IPS DF 4.7 (cell line): ENCODE measurements around the gene MEI1.
A peak's percentile ranks its signal among the peaks of the same experiment; 100 is the strongest.

ENCODE experiments used
- DNase-seq: peaks from one replicate; pipeline ENCODE4 v3.0.0-alpha.2; 2013; ENCODE audit warnings: low spot score; ENCODE audit errors: extremely low read depth

Gene MEI1

GRCh38 chr22:41780746-41781505 lies 81.6 kb downstream of the MEI1 start:
- no peak for DNase-seq

DNA sequence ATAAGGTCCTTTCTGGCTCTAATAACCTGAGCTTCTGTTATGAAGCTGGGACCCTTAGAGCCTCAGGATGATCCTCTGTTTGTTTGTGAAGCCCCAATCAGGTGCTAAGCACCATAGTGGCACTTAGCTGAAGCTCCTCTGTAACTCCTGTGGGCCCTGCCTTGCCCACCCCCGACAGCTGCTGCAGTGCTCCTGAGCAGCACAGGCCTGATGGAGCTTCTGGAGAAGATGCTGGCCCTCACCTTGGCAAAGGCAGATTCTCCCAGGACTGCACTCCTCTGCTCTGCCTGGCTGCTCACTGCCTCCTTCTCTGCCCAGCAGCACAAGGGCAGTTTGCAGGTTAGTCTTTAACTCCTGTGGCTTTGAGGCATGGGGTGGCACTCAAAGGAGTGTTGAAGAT lies 82.2 kb downstream of the MEI1 start:
- DNase-seq: no peak

GRCh38 chr22:41782316-41782715 lies 83.0 kb downstream of the MEI1 start:
- no peak for DNase-seq

DNA sequence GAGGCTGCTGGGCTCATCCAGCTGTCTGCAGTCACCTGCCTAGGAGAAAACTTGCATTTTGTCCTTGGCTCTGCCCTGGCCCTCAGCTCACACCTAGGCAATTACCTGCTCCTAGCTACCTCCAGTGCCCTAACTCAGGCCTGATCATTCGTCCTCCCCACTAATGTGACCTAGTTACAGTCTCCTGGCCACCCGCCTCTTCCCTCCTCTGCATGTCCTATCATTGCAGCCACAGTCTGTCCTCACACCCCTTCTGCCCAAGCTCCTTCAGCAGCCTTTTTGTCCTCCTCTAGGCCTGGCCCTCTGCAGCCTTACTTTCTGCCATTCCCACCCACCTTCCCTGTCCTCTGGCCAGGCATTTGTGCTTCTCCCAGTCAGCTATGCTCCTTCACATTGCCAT lies 83.4 kb downstream of the MEI1 start:
- DNase-seq: no peak

DNA sequence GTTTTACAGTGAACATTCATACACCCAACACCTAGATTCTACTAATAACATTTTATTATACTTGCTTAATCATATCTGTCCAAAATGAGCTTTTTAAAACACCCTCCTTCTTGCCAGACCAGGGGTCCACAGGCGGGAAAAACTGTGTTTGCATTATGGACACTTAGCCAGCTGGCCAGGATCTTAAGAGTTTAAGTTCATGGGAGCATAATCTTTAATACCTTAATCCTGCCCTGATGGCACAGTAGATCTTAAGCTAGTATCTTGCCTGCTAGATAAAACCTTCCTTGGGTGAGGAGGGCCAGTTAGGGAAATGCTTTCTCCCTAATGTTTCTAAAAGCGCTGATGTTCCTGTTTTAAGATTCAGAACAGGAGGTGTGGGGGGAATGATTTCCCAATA lies 88.0 kb downstream of the MEI1 start:
- no peak for DNase-seq

GRCh38 chr22:41793871-41794270 lies 94.6 kb downstream of the MEI1 start:
- no peak for DNase-seq

DNA sequence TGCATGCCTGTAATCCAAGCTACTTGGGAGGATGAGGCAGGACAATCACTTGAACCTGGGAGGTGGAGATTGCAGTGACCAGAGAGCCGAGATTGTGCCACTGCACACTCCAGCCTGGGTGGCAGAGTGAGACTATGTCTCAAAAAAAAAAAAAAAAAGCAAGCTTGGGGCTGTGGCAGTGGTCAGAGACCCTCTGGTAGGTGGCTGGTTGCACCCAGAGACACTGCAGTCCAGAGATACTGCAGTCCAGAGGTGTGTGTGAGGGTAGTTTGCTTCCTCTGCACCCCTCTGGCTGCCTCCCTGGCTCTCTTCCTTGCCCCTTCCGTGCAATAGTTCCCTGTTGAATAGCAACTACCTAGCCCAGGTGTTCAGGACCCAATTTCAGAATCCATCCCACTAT lies 99.4 kb downstream of the MEI1 start:
- no peak for DNase-seq

DNA sequence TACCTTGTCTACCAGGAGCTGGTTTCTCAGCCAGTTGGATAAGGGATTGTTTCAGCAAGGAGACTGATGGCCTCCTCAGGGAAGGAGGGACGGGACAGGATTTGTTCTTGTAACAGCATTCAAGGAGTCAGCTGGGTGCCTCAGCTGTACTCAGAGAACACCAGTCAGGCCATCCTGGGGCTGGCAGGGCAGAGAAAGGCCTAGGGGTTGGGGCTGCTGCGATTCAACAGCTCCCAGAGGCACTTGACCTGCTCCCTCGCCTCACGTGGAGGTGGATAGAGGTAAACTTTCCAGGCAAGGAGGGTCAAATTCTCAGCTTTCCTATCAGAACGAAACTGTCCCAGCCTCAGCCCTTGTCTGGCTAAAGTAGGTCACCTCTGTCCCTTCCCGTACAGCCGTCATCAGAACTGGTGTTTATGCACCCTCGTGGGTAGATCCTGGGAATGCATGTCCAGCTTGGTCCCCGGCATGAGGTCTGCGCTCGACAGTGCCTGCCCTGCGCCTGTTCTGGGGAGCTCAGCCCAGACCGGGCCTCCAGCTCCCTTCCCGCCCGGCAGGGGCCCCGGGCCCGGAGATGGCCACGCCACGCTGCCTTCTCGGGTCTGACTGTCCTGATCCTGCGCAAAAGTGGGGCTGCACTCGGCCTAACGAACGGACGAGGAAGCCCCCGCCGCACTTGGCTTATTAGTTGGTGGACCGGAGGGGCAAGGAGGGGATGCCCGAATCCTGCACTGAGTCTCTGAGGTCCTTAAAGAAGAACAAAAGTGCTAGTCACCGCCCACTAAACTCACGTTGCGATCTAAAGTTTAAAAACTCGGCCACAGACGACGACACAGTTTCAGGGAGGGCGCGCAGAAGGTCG lies 100.4 kb downstream of the MEI1 start:
- no peak for DNase-seq

DNA sequence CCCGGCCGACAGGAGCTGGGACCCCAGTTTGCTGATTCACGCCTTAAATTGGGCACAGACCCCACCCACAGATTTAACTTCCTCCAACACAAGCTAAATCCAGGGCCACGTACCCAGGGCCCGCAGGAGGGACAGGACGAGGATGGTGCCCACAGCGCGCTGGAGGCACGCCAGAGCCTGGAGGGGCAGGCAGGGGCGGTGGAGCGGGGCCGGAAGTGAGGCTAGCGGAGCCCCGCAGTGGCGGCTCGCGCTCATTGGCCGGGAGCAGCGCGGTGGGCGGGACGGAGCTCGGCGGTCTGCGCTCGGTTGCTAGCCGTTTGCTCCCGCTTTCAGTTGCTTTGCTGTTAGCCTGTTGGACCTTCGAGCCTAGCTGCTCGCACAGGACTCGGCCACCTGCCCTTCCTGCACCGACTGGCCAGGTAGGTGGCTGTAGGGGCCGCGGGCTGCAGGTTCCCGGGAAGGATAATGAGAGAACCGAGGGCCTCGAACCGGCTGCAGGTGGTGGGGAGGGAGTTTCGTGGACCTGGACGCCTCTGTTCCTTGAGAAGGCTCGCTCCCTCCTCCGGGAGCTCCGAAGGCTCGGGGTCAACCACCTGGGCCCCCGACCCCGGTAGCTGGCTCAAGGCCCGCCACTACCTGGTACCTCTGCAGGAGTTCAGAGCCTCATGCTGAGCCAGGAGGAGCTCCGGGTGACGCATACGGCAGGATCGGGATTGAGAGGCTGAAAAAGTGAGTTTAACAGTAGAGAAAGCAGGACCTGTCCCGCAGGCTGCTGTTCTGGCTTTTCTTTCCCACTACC lies 101.2 kb downstream of the MEI1 start, which contains the start of gene CCDC134:
CCDC134 (plus strand) TSS at position 332 of the 799 bp plus-strand sequence. CDS start 8,212 bp downstream, outside the sequence.
- DNase-seq: peak; percentile 58

DNA sequence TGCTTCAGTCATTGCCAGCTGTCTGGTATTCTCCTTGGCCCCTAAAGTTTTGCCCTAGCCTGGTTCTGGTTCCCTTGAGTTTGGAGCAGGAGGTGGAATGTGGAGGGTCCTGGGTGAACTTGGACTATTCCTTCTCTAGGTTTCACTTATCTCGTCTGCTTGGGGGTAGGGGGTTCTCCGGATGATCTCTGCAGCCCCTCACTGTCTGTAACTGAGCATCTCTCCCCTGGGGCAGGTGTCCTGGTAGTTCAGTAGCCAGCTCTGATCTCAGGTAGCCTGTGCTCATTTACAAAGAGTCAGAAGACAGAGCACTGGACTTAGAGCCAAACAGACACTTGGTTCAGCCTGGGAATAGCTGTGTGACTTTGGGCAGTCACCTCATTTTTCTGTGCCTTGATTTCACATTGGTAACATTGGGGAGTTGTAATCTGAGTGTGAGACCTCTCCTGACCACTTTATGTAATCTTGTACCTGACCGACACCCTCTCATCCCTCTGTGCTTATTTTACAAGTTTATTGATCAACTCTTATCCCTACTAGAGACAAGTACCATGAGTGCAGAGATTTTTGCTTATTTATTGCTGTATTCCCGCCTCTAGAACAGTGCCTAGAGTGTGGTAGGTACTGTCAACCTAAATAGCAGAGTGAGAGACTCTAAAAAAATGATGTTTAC lies 102.0 kb downstream of the MEI1 start:
- no peak for DNase-seq

DNA sequence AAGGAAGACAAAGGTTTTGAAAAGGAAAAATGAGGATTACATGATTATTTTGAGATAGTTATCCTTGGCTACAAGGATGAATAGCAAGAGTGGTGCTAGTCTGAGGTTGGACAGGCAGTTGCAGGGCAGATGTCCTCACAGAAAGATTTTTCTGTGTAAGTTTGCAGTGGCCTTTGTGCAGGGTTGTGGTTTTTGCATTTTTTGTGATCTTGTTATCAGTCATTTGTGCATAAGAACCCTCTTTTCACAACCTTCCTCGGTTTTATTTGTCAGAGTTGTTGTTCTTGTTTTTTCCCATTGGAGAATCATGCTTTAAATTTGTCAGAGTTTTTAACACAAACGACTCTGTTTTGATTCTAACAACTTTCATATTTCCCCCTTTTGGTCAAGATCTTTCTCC lies 102.6 kb downstream of the MEI1 start:
- no peak for DNase-seq

GRCh38 chr22:41805639-41806038 lies 106.3 kb downstream of the MEI1 start:
- no peak for DNase-seq

GRCh38 chr22:41808400-41808799 lies 109.1 kb downstream of the MEI1 start:
- DNase-seq: no peak

DNA sequence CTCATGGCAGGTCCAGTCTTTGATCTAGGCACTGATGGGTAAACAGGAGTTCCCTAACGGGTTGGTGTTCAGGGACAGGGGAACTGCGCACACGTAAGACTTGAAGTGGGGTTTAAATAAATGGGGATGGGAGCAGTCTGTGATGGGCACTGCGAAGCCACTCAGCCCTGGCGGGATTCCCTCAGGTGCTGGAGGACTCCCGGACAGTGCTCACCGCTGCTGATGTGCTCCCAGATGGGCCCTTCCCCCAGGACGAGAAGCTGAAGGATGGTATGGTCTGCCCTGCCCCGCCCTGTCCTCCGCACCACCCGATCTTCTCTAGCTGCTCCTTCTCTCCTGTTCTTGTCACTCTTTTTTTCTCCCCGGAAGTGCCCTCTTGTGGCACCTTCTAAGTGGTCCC lies 110.7 kb downstream of the MEI1 start:
- DNase-seq: no peak

- no peak for DNase-seq
These were observed 113.7 kb downstream of the MEI1 start for GRCh38 chr22:41812805-41813545.

GRCh38 chr22:41813726-41814410 lies 114.6 kb downstream of the MEI1 start:
- DNase-seq: no peak

DNA sequence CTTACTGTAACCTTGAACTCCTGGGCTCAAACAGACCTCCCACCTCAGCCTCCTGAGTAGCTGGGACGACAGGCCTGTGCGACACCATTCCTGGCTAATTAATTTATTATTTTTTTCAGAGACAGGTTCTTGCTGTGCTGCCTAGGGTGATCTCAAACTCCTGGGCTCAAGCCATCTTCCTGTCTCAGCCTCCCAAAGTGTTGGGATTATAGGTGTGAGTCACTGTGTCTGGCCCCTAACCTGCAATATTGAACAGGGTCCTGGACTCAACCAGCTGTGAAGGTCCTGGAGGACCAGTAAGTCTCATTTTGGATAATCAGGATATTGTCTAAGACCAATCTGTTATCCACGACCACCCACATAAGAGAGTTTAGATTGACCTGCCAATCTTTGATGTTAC lies 116.4 kb downstream of the MEI1 start:
- no peak for DNase-seq

DNA sequence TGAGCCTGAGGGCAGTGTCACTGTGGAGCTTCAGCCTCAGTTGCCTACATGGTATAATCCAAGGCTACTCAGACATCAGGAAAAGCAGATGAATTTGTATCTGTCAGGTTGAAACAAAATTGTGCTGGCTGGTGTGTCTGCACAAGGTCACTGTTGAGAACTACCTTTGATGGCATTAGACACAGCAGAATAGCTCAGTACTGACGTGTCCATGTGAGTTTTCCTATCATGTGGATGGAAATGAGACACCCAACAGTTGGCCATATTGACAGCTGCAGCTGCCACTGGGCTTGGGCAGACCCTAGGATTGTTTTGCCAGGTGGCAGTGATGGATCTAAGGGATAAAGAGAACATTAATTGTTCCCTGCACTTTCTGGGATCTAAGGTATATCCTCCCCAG lies 116.9 kb downstream of the MEI1 start:
- DNase-seq: no peak

GRCh38 chr22:41816871-41817270 lies 117.6 kb downstream of the MEI1 start:
- no peak for DNase-seq

DNA sequence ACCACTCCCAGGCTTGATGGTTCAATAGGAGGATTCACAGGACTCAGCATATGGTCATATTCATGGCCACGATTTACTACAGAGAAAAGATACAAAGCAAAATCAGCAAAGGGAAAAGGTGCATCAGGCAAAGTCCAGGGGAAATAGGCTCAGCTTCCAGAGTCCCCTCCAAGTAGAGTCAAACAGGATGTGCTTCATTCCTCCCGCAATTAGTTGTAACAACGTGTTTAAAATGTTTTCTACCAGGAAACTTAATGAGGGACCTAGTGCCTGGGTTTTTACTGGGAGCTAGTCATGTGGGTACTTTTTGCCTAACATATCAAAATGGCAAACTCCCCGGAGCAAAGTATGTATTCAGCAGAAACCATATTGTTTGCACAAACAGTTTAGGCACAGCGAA lies 118.7 kb downstream of the MEI1 start:
- DNase-seq: no peak
